ENCODE data around the gene SHLD2.
"Not testable (repeated sequence)": the region's sequence is repeated elsewhere in the genome, so short reads cannot be mapped to it uniquely, and the experiment has no call there.

Gene SHLD2

GRCh38 chr10:87142230-87143108 lies 47.5 kb downstream of the SHLD2 start:
- peak; percentile 28 for DNase-seq (ENCODE audit: low read depth)

DNA sequence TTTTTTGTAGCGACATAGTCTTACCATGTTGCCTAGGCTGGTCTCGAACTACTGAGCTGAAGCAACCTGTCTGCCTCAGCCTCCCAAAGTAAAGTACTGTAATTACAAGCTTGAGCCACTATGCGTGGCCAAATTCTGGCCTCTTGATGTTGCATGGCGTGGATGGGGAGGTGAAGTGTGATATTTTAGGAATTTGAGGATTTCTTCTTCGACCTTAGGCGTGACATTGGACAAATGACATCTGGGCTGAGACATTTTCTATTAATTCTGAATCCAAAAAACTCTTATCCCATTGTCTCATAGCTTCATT lies 48.1 kb downstream of the SHLD2 start:
- DNase-seq (ENCODE audit: low read depth): not testable (repeated sequence)

DNA sequence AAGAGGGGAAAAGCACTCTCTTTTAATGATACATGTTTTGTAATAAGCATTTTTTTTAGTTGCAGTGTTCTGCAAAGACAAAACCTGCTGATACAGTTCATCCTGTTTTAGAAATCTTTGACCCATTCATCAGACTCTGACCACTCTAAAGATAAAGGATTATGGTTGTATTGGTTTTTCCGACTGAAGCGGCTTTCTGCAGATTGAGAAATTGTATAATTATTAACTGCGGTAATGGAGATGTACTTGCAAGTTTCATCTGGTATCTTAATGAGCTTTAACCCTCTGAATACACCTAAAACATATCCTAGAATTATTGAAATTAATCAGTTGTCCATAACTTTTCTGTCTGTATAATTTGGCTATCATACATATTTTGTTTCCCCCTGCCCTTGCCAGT lies 50.6 kb downstream of the SHLD2 start:
- DNase-seq (ENCODE audit: low read depth): not testable (repeated sequence)

- not testable (repeated sequence) for DNase-seq (ENCODE audit: low read depth)
Observed at GRCh38 chr10:87149020-87149609, 54.1 kb downstream of the SHLD2 start.

DNA sequence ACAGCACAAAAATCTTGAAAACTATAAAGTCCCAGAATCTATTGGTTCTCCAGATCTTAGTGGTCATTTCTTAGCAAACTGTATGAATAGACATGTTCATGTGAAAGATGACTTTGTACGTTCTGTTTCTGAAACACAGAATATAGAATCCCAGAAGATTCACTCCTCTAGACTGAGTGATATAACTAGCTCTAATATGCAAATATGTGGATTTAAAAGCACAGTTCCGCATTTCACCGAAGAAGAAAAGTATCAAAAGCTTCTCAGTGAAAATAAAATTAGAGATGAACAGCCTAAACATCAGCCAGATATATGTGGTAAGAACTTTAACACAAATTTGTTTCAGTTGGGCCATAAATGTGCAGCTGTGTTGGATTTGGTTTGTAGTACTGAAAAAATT lies 56.5 kb downstream of the SHLD2 start:
- DNase-seq (ENCODE audit: low read depth): not testable (repeated sequence)

DNA sequence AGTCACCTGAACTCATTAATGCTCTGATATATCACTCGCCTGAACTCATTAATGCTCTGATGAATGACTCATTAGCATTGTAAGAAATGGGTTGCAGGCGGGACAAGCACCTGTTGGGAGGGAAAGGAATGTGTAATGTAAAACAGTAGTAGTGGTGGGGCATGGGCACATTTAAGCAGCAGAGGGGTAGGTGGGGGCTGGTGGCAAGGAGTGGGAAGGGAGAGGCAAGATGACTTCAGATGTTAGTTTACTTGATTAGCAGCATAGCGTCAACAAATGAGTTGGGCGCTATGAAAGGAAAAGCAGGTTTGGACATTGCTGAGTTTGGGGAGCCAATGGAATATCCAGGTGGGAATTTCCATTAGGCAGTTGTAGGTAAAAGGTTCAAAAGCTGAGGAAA lies 61.8 kb downstream of the SHLD2 start:
- DNase-seq (ENCODE audit: low read depth): not testable (repeated sequence)

- DNase-seq (ENCODE audit: low read depth): peak; percentile 89
Observed at GRCh38 chr10:87157821-87158220, 62.8 kb downstream of the SHLD2 start.

DNA sequence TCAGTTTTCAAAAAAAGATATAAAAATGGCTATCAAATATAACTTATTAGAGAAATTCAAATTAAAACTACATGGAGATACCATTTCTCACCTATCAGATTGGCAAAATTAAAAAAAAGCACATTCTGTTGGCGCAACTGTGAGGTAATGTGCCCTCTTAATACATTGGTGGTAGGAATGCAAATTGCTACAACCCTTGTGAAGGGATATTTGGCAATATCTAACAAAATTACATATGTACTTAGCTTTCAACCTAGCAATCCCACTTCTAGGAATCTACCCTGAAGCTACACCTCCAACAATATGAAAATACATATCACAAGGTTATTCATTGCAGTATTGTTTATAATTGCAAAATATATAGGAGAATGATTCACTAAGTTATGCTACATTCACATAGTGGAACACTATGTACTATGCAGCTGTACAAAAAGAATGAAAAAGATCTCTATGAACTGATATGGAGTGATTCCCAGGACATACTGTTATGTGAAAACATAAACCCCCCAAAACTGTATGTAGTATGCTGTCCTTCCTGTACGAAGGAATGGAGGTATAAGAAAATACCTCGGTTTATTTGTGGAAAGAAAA lies 67.8 kb downstream of the SHLD2 start:
- DNase-seq (ENCODE audit: low read depth): peak; percentile 74

DNA sequence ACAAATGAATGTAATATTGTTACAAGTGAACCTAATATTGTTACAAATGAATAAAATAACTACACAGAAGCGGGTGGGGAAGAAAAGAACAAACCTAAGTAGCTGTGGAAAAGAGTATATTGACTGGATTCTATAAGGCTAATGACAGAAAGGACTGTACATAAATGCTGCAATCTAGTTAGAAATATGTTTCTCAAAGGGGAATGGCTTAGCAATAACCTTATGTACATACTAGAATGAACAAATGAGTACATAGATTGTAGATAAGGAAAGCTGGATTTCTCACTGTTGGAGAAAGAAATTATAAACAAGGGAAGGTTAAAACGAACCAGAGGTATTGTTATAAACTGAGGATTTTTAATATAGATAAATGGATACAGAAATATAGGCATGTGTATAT lies 68.4 kb downstream of the SHLD2 start:
- not testable (repeated sequence) for DNase-seq (ENCODE audit: low read depth)

GRCh38 chr10:87169857-87170256 lies 74.9 kb downstream of the SHLD2 start:
- DNase-seq (ENCODE audit: low read depth): not testable (repeated sequence)

GRCh38 chr10:87170705-87171104 lies 75.7 kb downstream of the SHLD2 start:
- not testable (repeated sequence) for DNase-seq (ENCODE audit: low read depth)

DNA sequence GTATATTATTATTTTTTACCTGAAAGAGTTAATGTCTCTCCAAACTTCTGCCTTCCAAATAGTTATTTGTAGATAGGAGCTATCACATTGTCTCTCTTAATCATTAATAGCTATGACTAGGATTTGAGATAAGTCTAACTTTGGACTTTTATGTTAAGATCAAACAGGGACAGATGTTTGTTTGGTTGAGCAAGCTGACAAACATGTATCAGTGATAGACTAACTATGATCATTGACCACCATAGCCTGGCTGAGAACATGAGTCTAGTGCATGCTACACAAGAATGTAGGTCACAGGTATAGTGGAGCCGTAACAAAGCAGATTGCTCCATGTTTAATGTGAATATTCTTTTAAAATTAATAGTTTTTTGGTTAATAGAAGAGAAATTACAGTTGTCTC lies 76.7 kb downstream of the SHLD2 start:
- DNase-seq (ENCODE audit: low read depth): not testable (repeated sequence)

- not testable (repeated sequence) for DNase-seq (ENCODE audit: low read depth)
Observed at GRCh38 chr10:87172178-87172577, 77.2 kb downstream of the SHLD2 start.

DNA sequence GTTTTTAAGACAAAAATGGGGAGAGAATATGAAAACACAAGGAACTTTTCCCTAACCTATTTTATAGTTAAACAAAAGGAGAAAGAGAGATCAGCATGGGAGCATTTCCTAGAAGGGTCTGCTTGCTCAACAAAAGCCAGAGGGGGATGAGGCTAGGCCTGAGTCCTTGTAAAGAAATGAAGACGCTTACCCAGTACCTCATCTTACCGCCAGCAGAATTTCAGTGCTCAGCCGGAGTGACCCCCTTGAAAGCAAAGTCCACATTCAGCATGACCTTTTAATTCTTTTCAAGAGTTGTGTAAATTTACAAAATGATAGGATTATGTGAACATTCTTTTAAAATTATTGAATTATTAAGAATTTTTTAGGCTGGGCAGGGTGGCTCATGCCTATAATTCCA lies 82.6 kb downstream of the SHLD2 start:
- DNase-seq (ENCODE audit: low read depth): not testable (repeated sequence)

- not testable (repeated sequence) for DNase-seq (ENCODE audit: low read depth)
Observed at GRCh38 chr10:87184421-87184820, 89.4 kb downstream of the SHLD2 start.

- not testable (repeated sequence) for DNase-seq (ENCODE audit: low read depth)
Observed at GRCh38 chr10:87186016-87186415, 91.0 kb downstream of the SHLD2 start.

DNA sequence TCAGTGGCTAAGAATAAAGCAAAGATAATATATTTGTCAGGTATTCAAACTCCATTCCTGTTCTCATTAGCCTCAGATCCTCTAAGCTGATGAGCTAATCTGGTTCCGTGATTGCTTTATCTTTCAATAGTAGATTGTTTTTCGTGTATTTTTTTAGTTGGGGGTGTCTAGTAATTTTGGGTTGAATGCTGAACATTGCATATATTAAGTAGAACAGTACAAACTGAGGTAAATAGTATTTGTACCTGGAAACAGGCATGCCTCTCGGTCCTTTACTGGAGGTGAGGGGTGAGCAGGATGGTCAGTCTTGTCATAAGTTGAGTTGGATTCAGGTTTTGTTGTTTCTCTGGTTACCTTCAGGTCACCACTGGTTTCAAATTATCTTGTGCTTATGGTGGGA lies 92.6 kb downstream of the SHLD2 start:
- not testable (repeated sequence) for DNase-seq (ENCODE audit: low read depth)

DNA sequence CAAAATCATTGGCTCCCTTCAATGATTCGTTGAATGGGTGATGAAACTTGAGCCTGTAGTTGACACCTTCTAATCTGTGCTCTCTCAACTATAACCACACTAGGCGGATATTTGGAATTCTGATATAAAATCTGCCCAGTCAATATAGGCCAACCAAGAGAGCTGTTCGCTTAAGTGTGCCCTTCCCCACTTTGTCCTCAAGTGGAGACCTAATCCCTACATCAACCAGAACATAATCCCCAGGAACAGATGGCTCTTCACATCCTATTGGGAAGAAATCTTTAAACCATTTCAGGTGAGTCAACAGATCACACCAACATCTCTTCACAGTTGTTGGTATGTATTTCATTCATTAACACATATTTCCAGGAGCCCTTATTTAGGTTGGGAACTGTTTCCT lies 96.8 kb downstream of the SHLD2 start:
- DNase-seq (ENCODE audit: low read depth): not testable (repeated sequence)

DNA sequence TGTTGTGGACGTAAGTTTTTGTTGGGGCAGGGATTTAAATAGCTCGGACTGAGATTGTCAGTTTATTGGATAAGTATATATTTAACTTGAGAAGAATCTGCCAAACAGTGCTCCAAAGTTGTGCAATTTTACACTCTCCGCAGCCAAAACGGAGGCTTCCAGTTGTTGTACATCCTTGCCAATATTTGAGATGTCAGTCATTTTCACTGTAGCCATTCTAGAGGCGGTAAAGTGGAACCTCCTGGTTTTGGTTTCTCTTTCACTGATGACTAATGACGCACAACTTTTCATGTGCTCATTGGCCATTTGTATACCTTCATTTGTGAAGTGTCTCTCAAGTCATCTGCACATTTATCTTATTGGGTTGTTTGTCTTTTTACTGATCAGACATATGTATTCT lies 105.9 kb downstream of the SHLD2 start:
- peak; percentile 81 for DNase-seq (ENCODE audit: low read depth)

DNA sequence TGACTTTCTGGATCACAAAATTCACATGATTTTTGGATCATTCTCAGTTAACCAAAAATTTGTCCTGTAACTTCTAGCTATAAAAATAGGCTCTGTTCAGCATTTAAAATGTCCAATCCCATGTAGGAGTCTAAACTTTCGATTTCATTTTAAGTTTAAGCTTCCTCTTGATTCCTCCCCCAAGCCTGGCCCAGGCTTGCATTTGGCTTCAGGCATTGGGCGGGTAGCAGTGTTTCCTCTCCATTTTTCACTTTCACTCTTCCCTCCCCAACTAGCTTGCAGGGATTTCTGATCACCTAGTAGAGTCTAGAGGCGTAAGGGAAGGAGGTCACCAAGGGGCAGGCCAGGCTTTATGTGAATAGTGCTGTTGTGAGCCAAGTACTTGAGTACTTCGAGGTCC lies 109.8 kb downstream of the SHLD2 start:
- not testable (repeated sequence) for DNase-seq (ENCODE audit: low read depth)

DNA sequence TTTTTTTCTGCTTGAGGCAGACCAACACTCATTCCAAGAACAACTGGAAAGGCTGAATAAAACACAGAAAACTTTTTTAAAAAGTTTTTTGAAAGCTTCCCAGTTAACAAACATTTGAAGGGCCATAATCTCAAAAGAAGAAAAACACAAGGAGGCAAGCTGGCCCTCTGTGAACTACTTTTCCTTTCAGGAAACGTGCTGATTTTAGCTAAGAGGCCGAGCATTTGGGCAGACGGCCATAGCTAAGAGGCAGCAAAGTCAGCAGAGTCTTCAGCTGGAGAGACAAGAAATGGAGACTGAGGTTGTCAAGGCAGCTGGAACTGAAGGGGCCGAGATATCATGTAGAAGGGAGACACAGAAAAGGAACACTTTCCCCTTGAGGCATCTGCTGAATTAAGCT lies 111.9 kb downstream of the SHLD2 start:
- DNase-seq (ENCODE audit: low read depth): not testable (repeated sequence)

DNA sequence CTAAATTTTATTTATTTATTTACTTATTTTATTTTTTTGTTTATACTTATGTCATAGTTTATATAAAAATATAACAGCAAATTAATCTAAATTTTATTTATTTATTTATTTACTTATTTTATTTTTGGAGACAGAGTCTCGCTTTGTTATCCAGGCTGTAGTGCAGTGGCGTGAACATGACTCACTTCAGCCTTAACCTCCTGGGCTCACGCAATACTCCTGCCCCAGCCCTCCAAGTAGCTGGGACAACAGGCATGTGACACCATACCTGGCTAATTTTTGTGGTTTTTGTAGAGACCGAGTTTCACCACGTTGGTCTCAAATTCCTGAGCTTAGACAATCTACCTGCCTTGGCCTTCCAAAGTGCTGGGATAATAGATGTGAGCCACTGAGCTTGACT lies 115.3 kb downstream of the SHLD2 start:
- not testable (repeated sequence) for DNase-seq (ENCODE audit: low read depth)

DNA sequence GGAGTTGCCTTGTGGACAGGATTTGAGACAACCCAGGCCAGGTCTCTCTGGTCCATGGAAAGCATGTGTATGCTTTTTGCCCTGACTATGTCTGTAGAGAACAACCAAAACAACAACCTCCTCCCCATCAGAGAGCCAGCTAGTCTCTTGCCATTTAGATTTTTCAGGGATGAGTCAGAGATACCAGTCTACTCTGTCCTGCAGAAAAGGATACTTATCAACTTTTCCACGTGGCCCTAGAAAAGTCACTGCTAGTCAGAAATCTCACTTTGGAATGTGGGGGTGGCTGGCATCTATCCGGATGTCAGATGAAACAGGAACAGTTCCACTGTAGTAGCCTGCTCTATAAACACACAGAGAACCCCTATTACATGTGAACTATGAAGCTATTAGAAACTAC lies 116.8 kb downstream of the SHLD2 start:
- peak; percentile 53 for DNase-seq (ENCODE audit: low read depth)
